22Rv1 (cell line): ENCODE data around the gene ABCA7.
A peak's percentile ranks its signal among the peaks of the same experiment; 100 is the strongest.

ENCODE experiments used
- H3K27ac ChIP-seq: fragments of 450-650 bp; 2 replicates; pipeline ENCODE4 v1.5.1; 2017
- ZFX ChIP-seq: fragments of 450-650 bp; IDR thresholded peaks from 2 replicates; pipeline ENCODE4 v1.6.1; 2017; ENCODE audit warnings: antibody characterized with exemption, borderline replicate concordance
- TF ChIP-seq, protein P1 (sequence below): fragments of 450-650 bp; IDR thresholded peaks from 2 replicates; pipeline ENCODE4 v1.5.1; 2017; ENCODE audit warnings: mild to moderate bottlenecking

ABCA7 gene

DNA sequence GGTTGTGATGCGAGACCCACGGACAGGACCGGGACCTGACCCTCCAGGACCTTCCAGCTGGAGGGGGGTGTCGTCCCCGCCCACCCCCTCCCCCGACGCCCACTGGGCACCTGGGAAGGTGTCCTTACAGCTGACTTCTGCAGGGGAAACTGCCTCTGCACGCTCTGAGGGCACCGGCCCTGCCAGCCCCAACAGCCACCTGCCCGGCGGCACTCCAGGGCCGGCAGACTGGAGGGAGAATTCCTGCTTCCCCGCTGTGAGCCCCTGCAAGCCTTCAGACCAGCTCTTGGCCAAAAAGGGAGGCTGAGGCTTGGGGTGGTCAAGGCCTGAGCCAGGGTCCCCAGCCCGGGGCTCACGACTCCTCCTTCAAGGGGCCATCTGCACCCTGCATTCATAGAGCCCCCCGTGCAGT, 12.3 kb upstream of the ABCA7 start:
- H3K27ac ChIP-seq = no peak overlapping the region
- no peak for TF ChIP-seq ZFX
- TF ChIP-seq, protein P1, sequence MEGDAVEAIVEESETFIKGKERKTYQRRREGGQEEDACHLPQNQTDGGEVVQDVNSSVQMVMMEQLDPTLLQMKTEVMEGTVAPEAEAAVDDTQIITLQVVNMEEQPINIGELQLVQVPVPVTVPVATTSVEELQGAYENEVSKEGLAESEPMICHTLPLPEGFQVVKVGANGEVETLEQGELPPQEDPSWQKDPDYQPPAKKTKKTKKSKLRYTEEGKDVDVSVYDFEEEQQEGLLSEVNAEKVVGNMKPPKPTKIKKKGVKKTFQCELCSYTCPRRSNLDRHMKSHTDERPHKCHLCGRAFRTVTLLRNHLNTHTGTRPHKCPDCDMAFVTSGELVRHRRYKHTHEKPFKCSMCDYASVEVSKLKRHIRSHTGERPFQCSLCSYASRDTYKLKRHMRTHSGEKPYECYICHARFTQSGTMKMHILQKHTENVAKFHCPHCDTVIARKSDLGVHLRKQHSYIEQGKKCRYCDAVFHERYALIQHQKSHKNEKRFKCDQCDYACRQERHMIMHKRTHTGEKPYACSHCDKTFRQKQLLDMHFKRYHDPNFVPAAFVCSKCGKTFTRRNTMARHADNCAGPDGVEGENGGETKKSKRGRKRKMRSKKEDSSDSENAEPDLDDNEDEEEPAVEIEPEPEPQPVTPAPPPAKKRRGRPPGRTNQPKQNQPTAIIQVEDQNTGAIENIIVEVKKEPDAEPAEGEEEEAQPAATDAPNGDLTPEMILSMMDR = no peak

DNA sequence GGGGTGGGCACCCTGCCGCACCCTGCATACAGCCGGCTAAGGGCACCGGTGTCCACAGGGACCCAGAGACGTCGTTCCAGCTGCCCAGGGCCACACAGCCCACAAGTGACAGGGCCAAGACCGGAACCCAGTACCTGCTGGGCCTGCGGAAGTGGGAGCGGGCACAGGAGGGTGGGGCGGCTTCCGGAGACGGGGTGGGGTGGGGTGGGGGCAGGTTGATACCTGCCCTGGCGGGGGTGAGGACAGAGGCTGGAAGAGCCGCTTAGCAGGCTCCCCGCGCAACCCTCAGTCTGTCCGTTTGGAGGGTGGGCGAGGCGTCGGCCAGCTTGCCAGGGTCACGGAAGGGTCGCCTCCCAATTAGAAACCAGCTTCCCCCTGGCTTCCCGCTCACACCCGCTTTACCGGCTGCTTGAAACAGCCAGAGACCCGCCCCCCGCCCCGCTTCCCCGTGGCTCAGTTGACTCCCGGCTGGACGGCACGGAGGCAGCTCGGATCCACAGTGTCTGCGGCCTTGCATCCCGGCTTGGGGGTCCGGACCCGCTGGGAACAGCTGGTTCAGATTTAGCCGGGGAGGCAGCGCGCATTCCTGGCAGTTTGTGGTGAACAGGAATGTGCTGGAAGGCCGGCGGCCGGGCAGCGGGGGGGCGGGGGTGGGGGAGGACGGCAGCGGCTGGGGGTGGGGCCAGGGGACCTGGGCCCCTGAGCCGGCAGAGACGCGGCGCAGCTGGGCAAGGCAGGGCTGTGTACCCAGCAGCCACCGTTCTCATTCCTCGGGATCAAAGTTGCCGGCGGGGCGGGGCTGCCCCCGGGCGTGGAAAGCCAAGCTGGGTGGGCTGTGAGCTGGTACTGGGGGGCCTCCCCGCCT, 11.6 kb upstream of the ABCA7 start:
- H3K27ac ChIP-seq = no peak overlapping the region

DNA sequence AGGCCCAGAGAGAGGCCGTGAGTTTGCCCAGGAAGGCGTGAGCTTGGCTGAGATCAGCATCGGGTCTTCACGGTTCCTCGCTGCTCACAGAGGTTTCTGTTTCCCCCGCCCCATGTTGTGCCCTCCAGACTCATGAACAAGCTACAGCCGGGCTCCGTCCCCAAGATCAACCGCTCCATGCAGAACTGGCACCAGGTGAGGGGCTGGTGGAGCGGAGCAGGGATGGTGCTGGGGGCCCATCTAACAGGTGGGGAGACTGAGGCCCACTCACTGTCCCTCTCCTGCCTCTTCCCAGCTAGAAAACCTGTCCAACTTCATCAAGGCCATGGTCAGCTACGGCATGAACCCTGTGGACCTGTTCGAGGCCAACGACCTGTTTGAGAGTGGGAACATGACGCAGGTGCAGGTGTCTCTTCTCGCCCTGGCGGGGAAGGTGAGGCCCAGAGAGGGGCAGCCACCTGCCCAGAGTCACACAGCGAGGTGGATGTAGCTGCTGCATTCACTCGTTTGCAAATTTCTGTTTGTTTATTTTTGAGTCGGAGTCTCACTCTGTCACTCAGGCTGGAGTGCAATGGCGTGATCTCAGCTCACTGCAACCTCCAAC, 7.5 kb upstream of the ABCA7 start:
- TF ChIP-seq, protein P1 = no peak
- TF ChIP-seq ZFX = no peak
- H3K27ac ChIP-seq = no peak overlapping the region

More for the DNA sequence above, 11.6 kb upstream of the ABCA7 start:
- TF ChIP-seq, protein P1 = no peak
- TF ChIP-seq ZFX = no peak

DNA sequence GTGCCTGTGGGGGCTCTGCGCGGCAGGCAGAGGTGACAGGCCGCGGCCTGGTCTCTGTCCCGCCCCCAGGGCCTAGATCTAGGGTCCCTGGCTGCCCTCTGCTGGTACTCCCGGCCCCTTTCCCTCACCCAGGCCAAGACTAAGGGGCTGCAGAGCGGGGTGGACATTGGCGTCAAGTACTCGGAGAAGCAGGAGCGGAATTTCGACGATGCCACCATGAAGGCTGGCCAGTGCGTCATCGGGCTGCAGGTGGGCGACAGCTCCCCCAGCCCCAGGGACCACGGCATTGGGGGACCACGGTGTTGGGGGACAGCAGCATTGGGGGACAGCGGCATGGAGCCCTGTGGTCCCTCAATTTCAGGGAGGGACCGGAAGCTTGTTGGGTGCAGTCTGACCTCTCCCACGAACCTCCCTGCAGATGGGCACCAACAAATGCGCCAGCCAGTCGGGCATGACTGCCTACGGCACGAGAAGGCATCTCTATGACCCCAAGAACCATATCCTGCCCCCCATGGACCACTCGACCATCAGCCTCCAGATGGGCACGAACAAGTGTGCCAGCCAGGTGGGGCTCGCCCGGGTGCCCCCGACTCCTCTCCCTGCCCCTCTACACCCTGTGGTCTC, 3.8 kb upstream of the ABCA7 start:
- TF ChIP-seq, protein P1 = no peak
- no peak for TF ChIP-seq ZFX
- no peak overlapping the region for H3K27ac ChIP-seq

DNA sequence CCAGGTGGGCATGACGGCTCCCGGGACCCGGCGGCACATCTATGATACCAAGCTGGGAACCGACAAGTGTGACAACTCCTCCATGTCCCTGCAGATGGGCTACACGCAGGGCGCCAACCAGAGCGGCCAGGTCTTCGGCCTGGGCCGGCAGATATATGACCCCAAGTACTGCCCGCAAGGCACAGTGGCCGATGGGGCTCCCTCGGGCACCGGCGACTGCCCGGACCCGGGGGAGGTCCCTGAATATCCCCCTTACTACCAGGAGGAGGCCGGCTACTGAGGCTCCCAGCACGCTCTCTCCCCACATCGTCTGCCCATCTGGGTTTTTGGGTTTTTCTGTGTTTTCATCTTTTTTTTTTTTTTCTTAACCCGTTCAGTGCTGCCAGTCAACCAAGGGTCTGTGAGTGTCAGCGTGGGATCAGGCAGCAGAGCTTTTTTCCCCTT, 2.3 kb upstream of the ABCA7 start:
- TF ChIP-seq, protein P1 = no peak
- TF ChIP-seq ZFX = no peak
- no peak overlapping the region for H3K27ac ChIP-seq

DNA sequence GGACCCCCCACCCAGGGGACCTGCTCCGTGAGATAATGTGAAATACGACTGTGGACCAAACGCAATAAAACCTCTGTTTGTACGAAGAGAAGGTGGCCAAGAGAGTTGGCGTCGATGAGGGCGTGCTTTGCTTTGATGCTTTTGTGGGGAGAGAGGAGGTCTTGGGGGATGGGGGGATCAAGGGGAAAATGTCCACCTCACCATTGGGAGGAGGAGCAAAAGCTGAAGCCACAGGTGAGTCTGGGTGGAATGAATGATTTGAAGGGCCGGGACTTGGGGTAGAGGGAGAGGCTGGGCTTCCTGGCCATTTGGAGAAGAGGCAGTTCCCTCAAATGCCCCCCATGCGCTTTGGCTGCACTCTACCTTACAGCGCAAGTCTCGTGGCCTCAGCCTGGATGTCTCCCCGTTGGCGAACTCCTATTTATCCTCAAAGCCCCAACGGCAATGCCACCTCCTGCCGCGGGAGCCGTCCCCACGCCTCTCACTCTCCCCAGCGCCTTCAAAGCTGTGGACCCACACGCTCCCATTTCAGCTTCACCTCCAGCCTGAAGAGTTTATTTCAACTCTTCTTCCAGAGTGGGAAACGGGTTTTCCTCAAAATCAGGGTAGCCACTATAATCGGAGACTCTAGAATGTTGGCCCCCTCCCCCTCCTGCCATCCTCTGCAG, 795 bp upstream of the ABCA7 start:
- TF ChIP-seq ZFX = no peak
- TF ChIP-seq, protein P1 = no peak
- H3K27ac ChIP-seq = peak overlapping the region; percentile 80
